Transverse colon (tissue), 3 donors: ENCODE results near the gene NIT2.

Experiments
- EP300 ChIP-seq: sonication (generic); formaldehyde crosslinking; IDR thresholded peaks from one replicate; pipeline ENCODE4 v1.6.1; 2017; ENCODE audit warnings: antibody characterized with exemption, low read depth
- POLR2A ChIP-seq: fragments of 450-650 bp; IDR thresholded peaks from one replicate; pipeline ENCODE4 v1.6.1; 2016; ENCODE audit warnings: antibody characterized with exemption, mild to moderate bottlenecking, moderate library complexity
- TF ChIP-seq, protein P1 (sequence below), 5 experiments: fragments of 200-600 bp in 3 of 5; fragments of 450-650 bp in 2 of 5; sonication (generic) in 3 of 5; IDR thresholded peaks; 1 replicate in 2 of 5; 2 replicates in 3 of 5; pipeline ENCODE4 v1.5.1; 2016 to 2017; ENCODE audit warnings: antibody characterized with exemption in 5 of 5, inconsistent platforms in 3 of 5, mild to moderate bottlenecking in 2 of 5, moderate library complexity in 1 of 5

DNA sequence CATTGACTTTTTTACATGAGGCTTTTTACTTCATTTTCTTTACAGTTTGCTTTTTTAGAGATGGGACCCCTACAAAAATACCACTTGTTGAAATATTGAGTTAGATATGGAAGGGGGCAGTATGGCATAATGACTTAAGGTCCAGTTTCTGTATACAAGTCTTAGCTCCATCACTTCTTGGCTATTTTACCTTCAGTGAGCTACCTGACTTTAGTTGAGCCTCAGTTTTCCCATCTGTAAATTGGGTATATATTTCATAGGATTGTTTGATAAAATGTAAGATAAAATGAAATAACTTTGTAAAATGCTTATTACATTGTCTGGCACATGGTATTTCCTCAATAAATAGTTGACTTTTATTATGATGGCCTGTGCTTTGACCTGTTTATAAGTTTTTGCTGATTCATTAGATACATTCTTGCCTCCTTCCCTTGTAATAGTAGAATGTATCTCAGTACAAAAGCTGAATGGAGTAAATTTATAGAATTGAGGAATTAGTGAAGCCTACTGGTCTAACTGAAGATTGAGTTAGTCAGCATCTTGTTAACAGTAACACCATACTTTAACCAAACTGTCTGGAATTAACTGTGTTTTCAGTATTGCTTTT is 46.2 kb upstream of the NIT2 start:
- TF ChIP-seq, protein P1, sequence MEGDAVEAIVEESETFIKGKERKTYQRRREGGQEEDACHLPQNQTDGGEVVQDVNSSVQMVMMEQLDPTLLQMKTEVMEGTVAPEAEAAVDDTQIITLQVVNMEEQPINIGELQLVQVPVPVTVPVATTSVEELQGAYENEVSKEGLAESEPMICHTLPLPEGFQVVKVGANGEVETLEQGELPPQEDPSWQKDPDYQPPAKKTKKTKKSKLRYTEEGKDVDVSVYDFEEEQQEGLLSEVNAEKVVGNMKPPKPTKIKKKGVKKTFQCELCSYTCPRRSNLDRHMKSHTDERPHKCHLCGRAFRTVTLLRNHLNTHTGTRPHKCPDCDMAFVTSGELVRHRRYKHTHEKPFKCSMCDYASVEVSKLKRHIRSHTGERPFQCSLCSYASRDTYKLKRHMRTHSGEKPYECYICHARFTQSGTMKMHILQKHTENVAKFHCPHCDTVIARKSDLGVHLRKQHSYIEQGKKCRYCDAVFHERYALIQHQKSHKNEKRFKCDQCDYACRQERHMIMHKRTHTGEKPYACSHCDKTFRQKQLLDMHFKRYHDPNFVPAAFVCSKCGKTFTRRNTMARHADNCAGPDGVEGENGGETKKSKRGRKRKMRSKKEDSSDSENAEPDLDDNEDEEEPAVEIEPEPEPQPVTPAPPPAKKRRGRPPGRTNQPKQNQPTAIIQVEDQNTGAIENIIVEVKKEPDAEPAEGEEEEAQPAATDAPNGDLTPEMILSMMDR (IDR thresholded peaks at IDR 0.05), result no peak
- TF ChIP-seq EP300 (no peak), POLR2A (no peak)
